GM19238 (cell line): ENCODE measurements around the gene INPP4A.
"Not testable (repeated sequence)": the region's sequence is repeated elsewhere in the genome, so short reads cannot be mapped to it uniquely, and the experiment has no call there.

Source experiments
- DNase-seq: peaks from one replicate; pipeline ENCODE4 v3.0.0; 2011; ENCODE audit warnings: low spot score; ENCODE audit not compliant: insufficient read length

The INPP4A gene

DNA sequence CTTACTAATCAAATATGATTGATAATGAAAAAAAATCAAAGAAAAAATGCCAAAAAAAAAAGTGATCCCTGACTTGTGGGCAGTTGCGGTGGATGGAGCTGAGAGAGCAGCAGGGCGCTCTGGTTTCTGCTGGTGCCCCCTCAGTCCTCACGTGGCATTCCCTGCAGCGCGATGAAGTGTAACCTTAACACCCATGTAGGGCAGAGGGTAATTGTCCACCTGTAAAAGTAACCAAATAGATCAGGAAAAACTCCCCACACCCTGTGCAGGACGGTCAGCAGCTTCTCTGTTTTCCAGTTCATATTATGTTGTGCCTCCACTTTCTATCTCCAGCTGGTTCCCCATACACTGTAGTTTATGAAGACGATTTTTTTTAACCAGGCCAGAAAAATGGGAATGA, 138.6 kb downstream of the INPP4A start:
- DNase-seq = no peak

DNA sequence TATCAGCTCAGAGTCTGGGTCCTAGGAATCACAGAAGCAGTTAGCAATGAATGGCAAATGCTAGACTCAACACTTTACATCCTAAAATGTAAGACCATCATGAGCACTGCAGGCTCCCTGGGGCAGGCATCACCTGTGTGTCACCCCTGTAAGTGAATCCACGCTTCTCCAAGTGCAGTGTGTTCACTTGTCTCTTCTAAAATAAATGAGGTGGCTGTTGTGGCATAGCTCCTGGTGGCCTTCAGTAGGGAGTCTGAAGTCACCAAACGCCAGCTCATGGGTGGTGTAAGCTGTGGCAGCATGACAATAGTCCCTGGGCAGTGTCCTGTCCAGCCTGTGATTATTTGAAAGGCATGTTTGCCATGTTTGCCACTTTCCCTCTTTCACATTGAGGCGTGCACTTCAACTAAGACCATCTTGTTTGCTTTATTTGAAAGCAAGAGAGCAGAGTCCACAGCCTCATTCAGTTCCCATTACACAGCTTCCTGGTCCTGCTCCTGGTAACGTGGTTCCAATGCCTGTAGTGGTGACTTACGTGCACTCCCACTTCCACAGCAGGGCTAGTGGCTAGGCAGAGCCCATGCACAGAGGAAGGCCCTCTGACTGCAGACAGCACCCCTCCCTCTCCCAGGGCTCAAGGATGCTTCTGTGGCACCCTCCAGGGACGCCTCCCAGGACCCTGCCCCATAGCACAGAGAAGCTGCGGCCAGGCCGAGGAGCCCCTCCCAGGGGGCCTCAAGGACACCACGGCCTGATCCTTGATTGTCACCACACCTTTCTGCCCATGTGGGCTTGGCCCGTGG, 139.4 kb downstream of the INPP4A start:
- no peak for DNase-seq

DNA sequence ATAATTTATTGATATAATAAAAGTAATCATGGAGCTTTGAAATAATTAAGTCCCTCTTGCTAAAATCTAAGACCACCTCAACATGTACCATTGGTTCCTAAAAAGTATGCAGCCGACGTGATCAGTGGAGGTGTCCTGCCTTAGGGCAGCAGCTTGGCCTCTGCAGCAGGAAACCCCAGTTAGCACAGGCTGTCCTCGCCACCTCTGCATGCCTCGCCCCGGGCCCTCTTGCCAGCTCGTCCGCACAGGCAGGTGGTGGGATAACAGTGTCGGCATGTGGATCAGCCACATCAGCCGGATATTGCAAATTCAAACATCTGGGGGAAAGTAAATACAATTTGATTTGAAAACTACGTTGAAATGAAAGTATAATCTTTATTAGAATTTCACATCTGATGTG, 140.7 kb downstream of the INPP4A start:
- no peak for DNase-seq

DNA sequence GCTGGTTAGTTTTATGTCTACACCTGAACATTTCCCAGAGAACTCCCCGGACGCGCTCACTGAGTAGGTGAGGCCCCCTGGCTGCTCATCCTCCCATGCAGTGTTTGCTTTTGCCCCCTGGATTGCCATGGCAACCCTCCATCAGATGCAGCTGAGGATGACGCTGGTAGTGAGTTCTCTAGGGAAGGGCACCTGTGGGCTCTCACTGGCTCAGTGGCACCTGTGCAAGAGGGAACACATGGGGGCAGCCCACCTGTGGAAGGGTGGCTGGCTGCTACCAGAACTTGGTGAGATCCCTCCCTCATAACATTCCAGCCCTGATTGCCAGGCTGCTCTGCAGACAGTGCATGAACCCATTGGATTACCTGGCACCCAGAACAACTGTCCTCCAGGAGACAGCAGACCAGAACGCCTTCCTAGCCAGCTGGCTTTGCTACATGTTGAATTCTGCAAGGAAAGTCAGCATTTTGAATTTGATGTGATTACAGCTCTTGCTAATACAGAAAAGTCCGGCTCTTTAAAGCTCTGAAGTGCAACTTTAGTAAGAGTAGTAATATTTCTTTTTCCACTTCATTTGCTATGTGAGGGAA, 142.0 kb downstream of the INPP4A start:
- DNase-seq = no peak

GRCh38 chr2:98588880-98589431, 144.3 kb downstream of the INPP4A start:
- no peak for DNase-seq

- DNase-seq = no peak
Observed at GRCh38 chr2:98589489-98589888, 144.8 kb downstream of the INPP4A start.

- no peak for DNase-seq
Observed at GRCh38 chr2:98592565-98592964, 147.9 kb downstream of the INPP4A start.

- DNase-seq = not testable (repeated sequence)
Observed at GRCh38 chr2:98594665-98595064, 150.0 kb downstream of the INPP4A start.

GRCh38 chr2:98598781-98599428, 154.2 kb downstream of the INPP4A start:
- no peak for DNase-seq

DNA sequence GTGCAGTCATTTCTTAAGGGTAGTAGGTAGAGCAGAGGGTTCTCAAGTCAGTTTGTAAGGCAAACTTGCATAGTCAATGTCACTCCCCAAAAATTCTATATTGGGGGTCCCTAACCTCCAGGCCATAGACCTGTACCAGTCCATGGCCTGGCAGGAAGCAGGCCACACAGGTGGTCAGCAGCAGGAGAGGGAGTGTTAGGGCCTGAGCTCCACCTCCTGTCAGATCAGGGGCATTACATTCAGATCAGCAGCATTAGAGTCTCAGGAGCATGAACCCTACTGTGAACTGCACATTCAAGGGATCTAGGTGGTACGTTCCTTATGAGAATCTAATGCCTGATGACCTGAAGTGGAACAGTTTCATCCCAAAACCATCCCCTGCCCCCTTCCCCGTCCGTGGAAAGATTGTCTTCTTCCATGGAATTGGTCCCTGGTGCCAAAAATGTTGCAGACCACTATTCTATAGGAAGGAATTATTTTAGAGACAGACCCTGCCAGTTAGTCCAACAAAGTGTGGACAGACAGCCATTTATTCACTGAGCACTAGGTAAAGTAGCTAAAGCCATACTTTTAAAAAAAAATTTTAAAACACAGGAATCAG, 157.0 kb downstream of the INPP4A start:
- DNase-seq = peak; percentile 34

DNA sequence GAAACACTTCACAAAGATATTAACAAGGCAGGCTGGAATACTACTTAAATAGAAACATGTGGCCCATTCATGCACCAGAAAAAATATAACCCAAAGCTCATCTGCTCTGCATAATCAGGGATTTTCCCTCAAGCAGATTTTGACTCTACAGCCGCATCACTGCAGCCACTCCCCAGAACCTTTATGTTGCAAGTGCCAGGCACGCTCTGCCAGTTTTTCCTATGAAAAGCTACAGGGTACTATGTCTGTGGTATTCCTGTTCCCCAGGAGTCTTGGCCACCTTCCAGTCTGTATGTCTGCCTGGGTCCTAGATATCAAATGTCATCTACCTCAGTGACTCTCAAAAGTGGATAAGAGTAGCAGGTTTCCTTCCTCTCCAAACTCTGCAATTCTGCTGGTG, 159.9 kb downstream of the INPP4A start:
- no peak for DNase-seq

- DNase-seq = no peak
Observed at GRCh38 chr2:98605076-98605475, 160.4 kb downstream of the INPP4A start.

DNA sequence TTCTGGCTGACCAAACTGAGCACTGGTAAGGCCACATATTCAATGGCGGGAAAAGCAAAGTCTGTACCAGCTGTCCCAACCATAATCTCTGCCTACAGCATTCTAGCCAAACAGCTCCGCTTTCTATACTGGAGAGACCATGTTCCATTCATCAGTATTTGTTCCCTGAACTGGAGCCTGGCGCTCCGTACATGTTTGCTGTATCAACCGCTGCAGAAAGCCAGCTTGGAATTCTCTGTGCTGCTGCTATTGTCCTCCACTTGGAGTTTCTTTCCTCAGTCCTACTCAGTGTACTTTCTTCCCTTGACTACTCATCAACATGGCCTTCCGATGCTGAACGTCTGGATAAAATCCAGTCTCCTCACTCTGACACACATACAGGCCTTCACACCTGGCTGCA, 161.8 kb downstream of the INPP4A start:
- no peak for DNase-seq

- DNase-seq = no peak
Observed at GRCh38 chr2:98607104-98607503, 162.4 kb downstream of the INPP4A start.

DNA sequence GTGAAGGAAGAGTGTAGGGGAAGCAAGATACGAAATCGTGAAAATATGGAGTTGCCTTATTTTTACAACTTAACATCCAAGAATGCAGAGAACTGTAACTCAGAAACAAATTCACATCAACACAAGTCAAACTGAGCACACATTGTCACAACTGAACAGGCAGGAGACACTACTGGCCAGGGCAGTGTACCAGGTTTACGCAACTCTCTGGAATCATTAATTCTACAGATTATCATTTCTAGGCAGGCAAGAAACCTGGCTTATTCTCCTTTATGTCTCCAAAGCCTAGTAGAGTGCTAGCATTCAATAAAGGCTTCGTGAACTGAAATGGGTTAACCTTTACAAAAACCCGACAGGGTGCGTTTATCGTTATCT, 163.1 kb downstream of the INPP4A start:
- DNase-seq = no peak

DNA sequence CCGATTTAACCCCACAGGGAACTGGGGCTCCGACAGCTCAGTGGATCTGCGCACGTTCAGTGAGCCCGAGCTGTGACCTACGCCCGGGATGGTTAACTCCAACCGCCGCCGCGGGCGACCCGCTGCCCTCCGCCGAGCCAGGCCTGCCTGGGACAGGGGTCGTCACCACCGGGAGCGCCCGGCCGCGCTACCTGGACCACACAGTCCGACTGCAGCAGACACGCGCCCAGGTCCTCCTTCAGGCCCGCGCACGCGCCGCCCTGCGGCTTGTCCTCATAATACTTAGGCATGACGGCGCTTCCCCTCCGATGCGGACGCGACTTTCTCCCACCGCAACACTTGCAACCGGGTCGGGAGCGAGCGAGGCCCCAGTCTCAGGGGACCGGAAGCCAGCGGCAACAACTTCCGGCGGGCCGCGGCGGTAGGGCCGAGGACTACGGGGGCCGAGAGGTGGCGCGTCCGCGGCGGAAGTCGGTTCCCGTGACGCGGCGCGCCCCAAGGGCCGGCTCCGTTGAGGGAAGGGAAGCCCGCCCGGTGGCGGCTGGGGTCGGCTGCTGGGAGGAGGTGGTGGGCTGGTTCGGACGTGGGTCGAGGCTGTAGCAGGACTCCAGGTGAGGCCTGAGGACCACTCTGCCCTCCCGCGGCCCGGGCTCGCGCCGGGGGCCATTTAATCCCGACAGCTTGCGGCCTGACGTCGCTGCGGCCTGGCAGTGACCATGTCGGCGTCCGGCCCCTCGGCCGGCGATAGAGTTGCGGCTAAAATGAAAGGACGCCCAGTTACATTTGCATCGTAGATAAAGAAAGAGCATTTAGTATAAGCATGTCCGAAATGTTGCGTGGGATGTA, 163.7 kb downstream of the INPP4A start, which contains the start of the genes COA5 and UNC50:
Gene COA5, minus strand, starts transcription at position 397 of the 846 bp plus-strand sequence. Its CDS starts 107 bp downstream, at position 290.
Gene UNC50, plus strand, starts transcription at position 474 of the 846 bp plus-strand sequence. CDS start 1,171 bp downstream, outside the sequence.
- peak; percentile 94 for DNase-seq

DNA sequence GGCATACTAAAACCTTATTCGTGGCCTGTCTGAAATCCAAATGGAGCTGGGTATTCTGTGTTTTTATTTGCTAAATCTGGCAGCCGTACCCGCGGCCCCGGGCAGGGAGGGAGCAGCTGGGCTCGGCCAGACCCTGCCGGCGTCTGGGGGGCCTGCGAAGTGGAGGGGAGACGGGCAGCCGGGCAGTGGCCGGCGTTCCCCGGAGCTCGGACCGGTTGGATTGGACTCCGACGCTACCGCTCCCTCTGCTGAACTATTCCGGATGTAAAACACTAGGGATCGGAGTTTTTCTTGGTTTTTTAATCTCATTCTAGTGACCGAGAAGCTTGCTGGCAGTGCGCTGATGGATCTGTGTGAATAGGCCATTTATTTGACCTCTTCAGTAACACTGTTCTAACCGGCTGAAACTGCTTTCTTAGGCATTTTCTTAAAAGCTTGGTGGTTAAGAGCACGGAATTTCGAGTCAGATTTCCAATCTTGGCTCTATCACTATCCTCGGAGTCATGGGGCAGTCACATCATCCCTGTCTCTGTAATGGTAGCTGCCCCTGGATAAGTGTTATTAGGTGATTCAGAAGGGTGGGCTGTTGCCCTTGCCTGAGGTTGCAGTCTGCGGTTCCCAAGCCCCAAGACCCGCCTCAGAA, 164.4 kb downstream of the INPP4A start:
- no peak for DNase-seq

GRCh38 chr2:98614024-98614739, 169.5 kb downstream of the INPP4A start:
- no peak for DNase-seq

- no peak for DNase-seq
Observed at GRCh38 chr2:98615481-98615880, 170.8 kb downstream of the INPP4A start.

GRCh38 chr2:98617149-98617548, 172.5 kb downstream of the INPP4A start:
- no peak for DNase-seq
